Immature natural killer cell (primary cell): ENCODE data around the gene PRDX6. TPM values are rescaled to one million over a fixed set of nuclear protein-coding genes. Genes with fewer than 3 reads are reported as not detected.
"Not testable (repeated sequence)": the region's sequence is repeated elsewhere in the genome, so short reads cannot be mapped to it uniquely, and the experiment has no call there.

ENCODE experiments used
- DNase-seq, 3 donors: peaks; one replicate each; pipeline ENCODE4 v3.0.0; 2022; ENCODE audit warnings: mixed read lengths in 1 of 3
- H3K27ac Mint-ChIP-seq, 6 donors: one replicate each; pipeline ENCODE4 v1.8.0; 2020; ENCODE audit warnings: mixed read lengths in 6 of 6, mild to moderate bottlenecking in 5 of 6, inconsistent platforms in 4 of 6, moderate library complexity in 3 of 6
- H3K27me3 Mint-ChIP-seq, 3 donors: one replicate each; pipeline ENCODE4 v1.8.0; 2020 to 2021; ENCODE audit warnings: low read depth in 3 of 3, mild to moderate bottlenecking in 3 of 3, mixed read lengths in 3 of 3, moderate library complexity in 3 of 3, inconsistent platforms in 1 of 3
- H3K36me3 Mint-ChIP-seq, 3 donors: one replicate each; pipeline ENCODE4 v1.8.0; 2020; ENCODE audit warnings: mixed read lengths in 3 of 3, inconsistent platforms in 2 of 3, mild to moderate bottlenecking in 2 of 3
- H3K4me1 Mint-ChIP-seq, 2 donors: one replicate each; pipeline ENCODE4 v1.8.0; 2020; ENCODE audit warnings: inconsistent platforms in 2 of 2, mild to moderate bottlenecking in 2 of 2, mixed read lengths in 2 of 2, moderate library complexity in 1 of 2
- H3K4me3 Mint-ChIP-seq, 5 donors: one replicate each; pipeline ENCODE4 v1.8.0; 2020; ENCODE audit warnings: mild to moderate bottlenecking in 5 of 5, mixed read lengths in 5 of 5, inconsistent platforms in 3 of 5, moderate library complexity in 3 of 5
- H3K9me3 Mint-ChIP-seq, 6 donors: one replicate each; pipeline ENCODE4 v1.8.0; 2020; ENCODE audit warnings: mild to moderate bottlenecking in 6 of 6, mixed read lengths in 6 of 6, inconsistent platforms in 4 of 6, moderate library complexity in 3 of 6
- polyA plus RNA-seq, 3 donors: library from polyadenylated mRNA; unstranded; fragments of 300-500 nt; fragmentation: Illumina TruSeq; gene quantifications; one replicate each; pipeline ENCODE4 v1.2.3, GENCODE V29; 2021

PRDX6 gene
- polyA plus RNA-seq, 3 donors from 2014 or later: 104 to 138 (median 108) TPM

DNA sequence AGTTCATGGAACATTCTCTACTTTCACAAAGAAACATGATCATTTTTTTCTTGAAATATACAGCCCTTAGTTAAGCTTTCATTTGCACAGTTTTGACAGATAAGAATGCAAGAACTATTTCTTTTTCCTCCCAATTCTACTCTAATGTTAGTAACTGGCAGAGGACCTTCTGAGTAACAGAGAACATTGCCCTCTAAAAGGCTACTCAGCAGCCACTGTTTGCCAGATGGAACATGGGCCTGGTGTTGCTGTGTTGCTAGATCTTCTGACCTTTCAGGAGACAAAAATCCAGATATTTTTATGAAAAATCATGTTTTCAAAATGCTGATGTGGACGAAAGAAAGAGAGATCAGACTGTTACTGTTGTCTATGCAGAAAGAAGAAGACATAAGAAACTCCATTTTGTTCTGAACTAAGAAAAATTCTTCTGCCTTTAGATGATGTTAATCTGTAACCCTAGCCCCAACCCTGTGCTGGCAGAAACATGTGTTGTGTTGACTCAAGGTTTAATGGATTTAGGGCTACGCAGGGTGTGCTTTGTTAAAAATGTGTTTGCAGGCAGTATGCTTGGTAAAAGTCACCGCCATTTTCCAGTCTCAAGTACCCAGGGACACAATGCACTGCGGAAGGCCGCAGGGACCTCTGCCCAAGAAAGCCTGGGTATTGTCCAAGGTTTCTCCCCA lies 2.9 kb upstream of the PRDX6 start:
- peak overlapping the region in 5 of 6 donors; percentile 24 to 92 (median 81) for H3K27ac Mint-ChIP-seq
- peaks cover 5 to 8% (median 5%) of the 10 kb centered on the region in 3 donors for H3K27me3 Mint-ChIP-seq
- H3K4me3 Mint-ChIP-seq: peak overlapping the region in 2 of 5 donors; percentile 12 to 45
- H3K4me1 Mint-ChIP-seq: peaks cover 46 to 62% of the 10 kb centered on the region in 2 donors
- H3K9me3 Mint-ChIP-seq: peaks cover 4 to 12% (median 8%) of the 10 kb centered on the region in 6 donors
- peaks cover 21 to 31% (median 22%) of the 10 kb centered on the region in 3 donors for H3K36me3 Mint-ChIP-seq
- DNase-seq: no peak

DNA sequence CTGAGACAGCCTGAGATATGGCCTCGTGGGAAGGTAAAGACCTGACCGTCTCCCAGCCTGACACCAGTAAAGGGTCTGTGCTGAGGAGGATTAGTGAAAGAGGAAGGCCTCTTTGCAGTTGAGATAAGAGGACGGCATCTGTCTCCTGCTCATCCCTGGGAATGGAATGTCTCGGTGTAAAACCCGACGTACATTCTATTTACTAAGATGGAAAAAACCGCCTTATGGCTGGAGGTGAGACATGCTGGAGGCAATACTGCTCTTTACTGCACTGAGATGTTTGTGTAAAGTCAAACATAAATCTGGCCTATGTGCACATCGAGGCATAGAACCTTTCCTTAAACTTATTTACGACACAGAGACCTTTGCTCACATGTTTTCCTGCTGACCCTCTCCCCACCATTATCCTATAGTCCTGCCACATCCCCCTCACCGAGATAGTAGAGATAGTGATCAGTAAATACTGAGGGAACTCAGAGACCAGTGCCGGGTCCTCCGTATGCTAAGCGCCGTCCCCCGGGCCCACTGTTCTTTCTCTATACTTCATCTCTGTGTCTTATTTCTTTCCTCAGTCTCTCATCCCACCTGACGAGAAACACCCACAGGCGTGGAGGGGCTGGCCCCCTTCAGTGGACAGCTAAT lies 2.2 kb upstream of the PRDX6 start:
- Mint-ChIP-seq H3K4me1 (peaks cover 44 to 68% of the 10 kb centered on the region in 2 donors), H3K27ac (peak overlapping the region; percentile 1 to 92 (median 74)), H3K4me3 (peak overlapping the region; percentile 19 to 90 (median 66)), H3K36me3 (peaks cover 17 to 27% (median 20%) of the 10 kb centered on the region in 3 donors), H3K9me3 (peaks cover 4 to 10% (median 6%) of the 10 kb centered on the region in 6 donors)
- not testable (repeated sequence) for H3K27me3 Mint-ChIP-seq, DNase-seq

DNA sequence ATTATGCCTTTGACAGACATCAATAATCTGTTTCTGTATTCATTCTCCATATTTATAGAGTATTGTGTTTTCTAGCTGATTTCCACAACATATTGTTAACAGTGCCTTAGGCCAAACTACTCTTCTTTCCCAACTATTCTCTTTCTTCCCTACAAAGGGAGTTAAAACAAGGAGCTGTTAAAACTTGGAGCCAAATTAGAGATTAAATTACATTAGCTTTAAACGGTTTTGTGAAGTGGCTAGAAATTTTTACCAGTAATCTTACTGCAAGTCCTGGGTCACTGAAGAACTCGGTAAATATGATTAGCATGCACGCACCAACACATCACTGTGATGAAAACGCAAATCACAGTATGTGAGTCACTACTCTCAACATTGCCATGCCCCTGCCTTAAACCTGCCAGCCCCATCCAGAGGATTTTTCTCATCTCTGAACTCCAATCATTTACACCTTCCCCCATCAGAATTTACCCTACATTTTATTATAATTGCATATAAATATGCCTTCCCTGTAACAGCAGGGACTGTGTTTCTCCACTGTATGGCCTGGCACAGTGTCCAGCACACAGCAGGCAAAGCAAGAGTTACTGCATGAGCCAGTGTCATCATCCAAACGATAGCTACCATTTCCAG lies 1.5 kb upstream of the PRDX6 start:
- Mint-ChIP-seq H3K9me3 (peaks cover 0 to 5% (median 0%) of the 10 kb centered on the region in 6 donors), H3K4me1 (peaks cover 44 to 71% of the 10 kb centered on the region in 2 donors), H3K27me3 (peaks cover 5 to 8% (median 5%) of the 10 kb centered on the region in 3 donors), H3K36me3 (peaks cover 11 to 20% (median 15%) of the 10 kb centered on the region in 3 donors), H3K4me3 (peak overlapping the region; percentile 86 to 92 (median 90)), H3K27ac (peak overlapping the region; percentile 81 to 97 (median 96))
- DNase-seq: no peak

DNA sequence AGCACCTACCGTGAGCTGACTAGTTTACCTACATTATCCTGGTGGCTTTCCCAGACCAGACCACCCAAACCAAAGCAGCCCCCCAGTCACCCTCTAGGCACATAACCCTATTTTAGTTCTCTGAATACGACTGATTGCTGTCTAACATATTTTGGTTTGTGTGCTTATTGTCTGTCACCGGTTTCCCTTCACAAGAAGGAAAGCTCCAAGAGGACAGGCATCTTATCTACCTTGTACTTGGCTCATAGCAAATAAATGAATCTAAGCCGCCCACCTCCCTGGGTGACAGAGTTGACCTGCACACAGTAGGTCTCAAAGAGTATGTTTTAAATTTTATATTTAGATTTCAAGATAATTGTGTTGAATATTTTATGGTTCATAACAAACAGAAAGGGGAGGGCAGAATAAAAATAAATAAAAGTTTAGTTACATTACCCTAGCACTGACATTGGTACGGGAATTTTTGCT lies 904 bp upstream of the PRDX6 start:
- Mint-ChIP-seq H3K4me3 (peak overlapping the region; percentile 86 to 92 (median 90)), H3K36me3 (peaks cover 11 to 22% (median 15%) of the 10 kb centered on the region in 3 donors), H3K27ac (peak overlapping the region; percentile 81 to 97 (median 96)), H3K9me3 (peaks cover 0 to 5% (median 0%) of the 10 kb centered on the region in 6 donors), H3K4me1 (peaks cover 44 to 71% of the 10 kb centered on the region in 2 donors), H3K27me3 (peaks cover 5 to 8% (median 6%) of the 10 kb centered on the region in 3 donors)
- peak in 1 of 3 donors; percentile 0 for DNase-seq

DNA sequence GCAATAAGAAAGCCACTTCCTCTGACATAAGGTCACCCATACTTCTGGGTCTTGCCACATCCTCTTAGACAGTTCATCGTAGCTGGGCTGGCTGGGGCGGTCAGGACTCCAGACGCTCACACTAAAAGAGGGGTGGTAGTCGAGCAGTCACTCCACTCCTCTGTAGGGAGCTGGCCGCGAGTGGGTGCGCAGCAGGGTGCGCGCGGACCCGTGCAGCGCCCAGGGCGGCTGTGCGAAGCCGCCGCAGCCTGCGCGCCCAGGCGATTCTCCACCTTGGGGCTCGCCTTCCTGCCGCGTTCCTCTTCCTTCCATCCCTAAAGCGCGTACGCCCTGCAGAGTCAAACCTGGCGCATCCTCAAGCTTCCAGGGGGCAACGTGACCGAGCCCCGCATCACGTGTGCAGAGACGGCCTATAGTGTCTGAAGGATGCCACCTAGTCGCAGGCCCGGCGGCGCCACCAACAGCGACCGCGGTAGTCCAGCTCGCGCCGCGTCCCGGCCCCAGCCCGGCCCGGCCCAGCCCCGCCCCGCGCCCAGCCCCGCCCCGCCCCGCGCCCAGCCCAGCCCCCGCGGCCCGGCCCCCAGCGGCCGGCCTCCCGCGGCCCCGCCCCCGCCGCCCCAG lies 360 bp upstream of the PRDX6 start:
- peak overlapping the region; percentile 81 to 97 (median 96) for H3K27ac Mint-ChIP-seq
- H3K27me3 Mint-ChIP-seq: peaks cover 5 to 9% (median 6%) of the 10 kb centered on the region in 3 donors
- H3K36me3 Mint-ChIP-seq: peaks cover 9 to 22% (median 13%) of the 10 kb centered on the region in 3 donors
- DNase-seq: peak; percentile 87 to 88 (median 88)
- H3K9me3 Mint-ChIP-seq: peaks cover 0 to 2% (median 0%) of the 10 kb centered on the region in 6 donors
- H3K4me3 Mint-ChIP-seq: peak overlapping the region; percentile 87 to 92 (median 91)
- peaks cover 44 to 69% of the 10 kb centered on the region in 2 donors for H3K4me1 Mint-ChIP-seq

DNA sequence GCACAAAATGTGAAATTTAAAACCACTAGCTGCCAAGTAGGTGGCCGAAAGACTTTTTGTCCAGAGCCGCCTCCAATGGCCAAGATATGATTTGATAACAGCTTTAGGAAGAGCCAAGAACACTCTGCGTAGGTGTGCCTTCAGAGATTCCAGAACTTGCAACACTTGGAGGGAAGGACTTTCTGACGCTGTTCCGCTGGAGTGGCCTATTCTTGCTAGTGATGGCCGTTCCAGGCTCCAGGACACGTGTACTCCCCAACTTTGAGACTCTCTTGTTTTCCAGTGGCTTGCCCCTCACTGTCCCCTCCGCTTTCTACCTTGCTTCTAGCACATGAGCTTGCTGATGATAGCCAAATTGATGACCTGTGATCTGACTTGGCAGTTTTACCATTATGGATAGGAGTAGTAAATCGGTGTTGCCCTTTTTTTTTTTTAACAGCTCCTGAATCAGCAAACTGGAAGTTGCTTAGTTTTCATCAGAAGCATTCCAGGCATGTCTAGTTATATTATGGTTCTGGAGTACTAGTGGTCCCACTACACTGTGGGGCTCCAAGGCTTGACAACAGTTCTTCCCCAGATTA lies 1.0 kb downstream of the PRDX6 start:
- Mint-ChIP-seq H3K36me3 (peaks cover 9 to 29% (median 17%) of the 10 kb centered on the region in 3 donors), H3K27ac (peak overlapping the region; percentile 85 to 92 (median 90)), H3K27me3 (peaks cover 5 to 9% (median 6%) of the 10 kb centered on the region in 3 donors), H3K4me3 (peak overlapping the region; percentile 80 to 92 (median 87)), H3K9me3 (no peaks in the 10 kb centered on the region), H3K4me1 (peaks cover 44 to 62% of the 10 kb centered on the region in 2 donors)
- DNase-seq: no peak

DNA sequence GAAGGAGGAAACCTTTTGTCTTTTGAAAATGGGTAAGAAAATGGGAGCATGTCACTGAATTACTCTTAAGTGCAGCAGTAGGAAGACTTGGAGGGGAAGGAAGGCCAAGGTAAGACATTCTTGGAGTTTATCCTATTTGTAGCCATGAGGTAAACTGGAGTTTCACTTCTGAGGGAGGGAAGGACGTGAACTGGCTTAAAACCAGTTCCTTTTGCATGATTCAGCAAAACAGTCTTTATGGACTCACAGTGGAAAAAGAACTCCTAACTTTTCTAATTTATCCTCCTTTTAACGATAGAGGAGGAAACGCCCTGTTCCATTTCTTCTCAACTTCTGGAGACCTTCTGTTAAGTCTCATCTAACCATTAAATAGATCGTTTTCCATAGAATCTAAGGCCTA lies 2.5 kb downstream of the PRDX6 start:
- peak overlapping the region in 1 of 6 donors; percentile 27 for H3K27ac Mint-ChIP-seq
- DNase-seq: no peak
- H3K4me1 Mint-ChIP-seq: peaks cover 31 to 47% of the 10 kb centered on the region in 2 donors
- H3K27me3 Mint-ChIP-seq: peaks cover 5 to 9% (median 6%) of the 10 kb centered on the region in 3 donors
- peaks cover 15 to 29% (median 21%) of the 10 kb centered on the region in 3 donors for H3K36me3 Mint-ChIP-seq
- H3K9me3 Mint-ChIP-seq: no peaks in the 10 kb centered on the region
- H3K4me3 Mint-ChIP-seq: no peak overlapping the region

DNA sequence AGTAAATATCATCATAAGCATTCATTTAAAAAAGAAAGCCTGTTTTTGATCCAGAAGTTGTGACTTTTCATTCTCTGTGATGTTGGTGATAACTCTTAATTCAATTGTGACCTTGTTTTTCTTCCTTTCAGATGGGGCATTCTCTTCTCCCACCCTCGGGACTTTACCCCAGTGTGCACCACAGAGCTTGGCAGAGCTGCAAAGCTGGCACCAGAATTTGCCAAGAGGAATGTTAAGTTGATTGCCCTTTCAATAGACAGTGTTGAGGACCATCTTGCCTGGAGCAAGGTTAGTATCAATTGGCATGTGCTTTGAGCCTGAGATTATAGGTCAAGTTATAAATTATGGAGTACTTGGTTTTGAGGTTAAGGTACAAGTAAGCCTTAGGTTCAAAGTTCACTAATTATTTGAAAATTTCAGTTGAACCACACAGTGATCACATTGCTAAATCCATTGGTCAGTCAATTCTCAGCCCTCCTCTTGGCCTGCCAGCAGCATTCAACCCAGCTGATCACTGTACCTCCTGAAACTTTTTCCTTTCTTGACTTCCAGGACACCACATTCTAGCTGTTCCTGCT lies 4.1 kb downstream of the PRDX6 start:
- Mint-ChIP-seq H3K36me3 (peaks cover 25 to 42% (median 32%) of the 10 kb centered on the region in 3 donors), H3K4me3 (no peak overlapping the region)

DNA sequence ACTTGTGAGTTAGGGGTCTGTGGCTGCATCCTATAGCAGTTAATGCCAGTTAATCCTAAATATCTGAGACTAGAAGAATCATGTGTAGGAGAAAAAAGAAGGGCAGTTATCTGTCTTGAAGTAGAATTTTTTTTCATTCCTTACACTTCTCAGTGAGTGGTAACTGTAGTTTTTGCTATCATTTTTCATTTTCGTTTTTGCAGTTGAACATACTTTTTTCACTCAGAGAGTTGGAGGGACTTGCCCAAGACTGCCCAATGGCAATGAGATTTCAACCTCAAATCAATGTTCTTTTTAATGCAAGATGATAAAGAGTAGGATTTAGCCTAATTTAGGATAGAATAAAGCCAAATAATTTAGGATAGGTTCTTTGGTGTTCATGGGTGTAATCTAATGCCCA lies 5.5 kb downstream of the PRDX6 start:
- no peak overlapping the region for H3K27ac Mint-ChIP-seq
- no peak for DNase-seq

More for the DNA sequence above, 4.1 kb downstream of the PRDX6 start:
- Mint-ChIP-seq H3K9me3 (no peaks in the 10 kb centered on the region), H3K27ac (peak overlapping the region in 1 of 6 donors; percentile 29), H3K27me3 (peaks cover 5 to 9% (median 5%) of the 10 kb centered on the region in 3 donors), H3K4me1 (peaks cover 14 to 31% of the 10 kb centered on the region in 2 donors)
- DNase-seq: no peak

DNA sequence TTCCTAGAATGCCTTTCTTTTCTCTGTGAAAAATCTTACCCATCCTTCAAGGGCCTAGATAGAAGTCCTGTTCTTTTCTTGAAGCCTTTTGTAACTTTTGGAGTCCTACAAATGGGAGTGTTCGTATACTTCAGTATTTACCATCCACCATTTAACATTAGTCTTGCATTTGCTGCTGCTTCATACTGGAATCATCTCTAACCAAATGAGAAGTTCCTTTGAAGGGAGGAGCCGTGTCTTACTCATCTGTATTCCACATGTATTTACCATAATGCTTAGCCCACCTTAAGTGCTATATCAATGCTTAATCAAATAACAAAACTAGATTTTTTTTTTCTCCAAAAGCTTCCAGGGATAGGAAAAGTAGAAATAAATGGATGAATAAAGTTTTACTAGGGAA lies 7.1 kb downstream of the PRDX6 start:
- DNase-seq: no peak
- Mint-ChIP-seq H3K9me3 (no peaks in the 10 kb centered on the region), H3K4me1 (peaks cover 0 to 9% of the 10 kb centered on the region in 2 donors), H3K27ac (no peak overlapping the region), H3K27me3 (peaks cover 0 to 1% (median 1%) of the 10 kb centered on the region in 3 donors), H3K36me3 (peaks cover 42 to 68% (median 56%) of the 10 kb centered on the region in 3 donors), H3K4me3 (no peak overlapping the region)

More for the DNA sequence above, 5.5 kb downstream of the PRDX6 start:
- peaks cover 11 to 25% of the 10 kb centered on the region in 2 donors for H3K4me1 Mint-ChIP-seq
- peaks cover 1 to 3% (median 1%) of the 10 kb centered on the region in 3 donors for H3K27me3 Mint-ChIP-seq
- H3K9me3 Mint-ChIP-seq: no peaks in the 10 kb centered on the region
- H3K36me3 Mint-ChIP-seq: peaks cover 35 to 53% (median 43%) of the 10 kb centered on the region in 3 donors
- H3K4me3 Mint-ChIP-seq: no peak overlapping the region

DNA sequence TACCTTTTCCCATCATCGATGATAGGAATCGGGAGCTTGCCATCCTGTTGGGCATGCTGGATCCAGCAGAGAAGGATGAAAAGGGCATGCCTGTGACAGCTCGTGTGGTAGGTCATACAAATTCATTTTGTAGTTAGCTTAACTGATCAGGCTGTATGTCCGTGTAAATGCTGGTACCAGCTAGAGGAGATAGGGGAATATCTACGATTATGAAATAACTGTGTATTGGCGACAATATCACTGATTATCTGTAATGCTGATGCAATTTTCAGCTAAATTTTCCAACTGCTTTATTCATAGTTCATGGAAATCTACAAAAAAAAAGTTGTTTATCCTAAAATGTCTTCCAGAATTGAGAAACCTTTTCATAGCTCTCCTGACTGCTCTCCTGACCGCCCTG lies 8.3 kb downstream of the PRDX6 start:
- no peak overlapping the region for H3K4me3 Mint-ChIP-seq

DNA sequence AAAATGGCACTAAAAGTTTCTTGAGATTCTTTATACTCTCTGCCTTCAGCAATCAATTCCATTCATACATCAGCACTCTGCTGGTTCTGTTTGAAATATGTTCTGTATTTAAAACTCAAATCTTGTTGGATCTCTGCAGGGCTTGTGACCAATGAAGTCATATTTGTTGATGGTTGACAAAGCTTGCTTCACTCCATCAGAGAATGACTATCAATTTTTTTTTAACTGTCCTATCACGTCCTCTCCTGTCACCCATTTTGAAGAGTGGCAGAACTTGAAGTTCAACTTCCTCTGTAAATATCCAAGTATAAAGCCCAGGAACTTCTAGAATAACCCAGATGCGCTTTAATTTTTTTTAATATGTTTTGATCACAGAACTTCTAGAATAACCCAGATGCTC lies 10.9 kb downstream of the PRDX6 start:
- Mint-ChIP-seq H3K27ac (peak overlapping the region in 1 of 6 donors; percentile 20), H3K4me3 (no peak overlapping the region), H3K9me3 (no peaks in the 10 kb centered on the region), H3K36me3 (peaks cover 39 to 60% (median 44%) of the 10 kb centered on the region in 3 donors), H3K4me1 (no peaks in the 10 kb centered on the region), H3K27me3 (no peaks in the 10 kb centered on the region)
- no peak for DNase-seq

More for the DNA sequence above, 8.3 kb downstream of the PRDX6 start:
- Mint-ChIP-seq H3K9me3 (no peaks in the 10 kb centered on the region), H3K27me3 (peaks cover 0 to 1% (median 1%) of the 10 kb centered on the region in 3 donors), H3K27ac (no peak overlapping the region), H3K36me3 (peaks cover 46 to 78% (median 56%) of the 10 kb centered on the region in 3 donors), H3K4me1 (no peaks in the 10 kb centered on the region)
- no peak for DNase-seq
